IMR-90 (cell line): Measurements from ENCODE around the gene SLC9A3. TPM values are rescaled to one million over a fixed set of nuclear protein-coding genes. Genes with fewer than 3 reads are reported as not detected.

Experiments
- ATAC-seq: fragments of 200-7000 bp; cut with Tn5 transposase; 2 replicates; pipeline ENCODE4 v1.9.1; 2020; ENCODE audit warnings: low read depth, mild to moderate bottlenecking, moderate library complexity
- BruUV-seq: library from RNA; stranded (reverse); fragments of 400-500 nt; replicated peaks from 2 replicates; lab custom pipeline; 2021; lab: Mats Ljungman, UMichigan
- CTCF ChIA-PET: fragments of 300-600 bp; formaldehyde crosslinking; extraction: SDS; loops from one replicate; lab custom pipeline; 2021; ENCODE audit warnings: antibody characterized with exemption; lab: Yijun Ruan, JAX
- POLR2A ChIA-PET: fragments of 300-600 bp; sonication (Branson Sonifier 250); formaldehyde crosslinking; loops from one replicate; lab custom pipeline; 2022; ENCODE audit warnings: antibody characterized with exemption; ENCODE audit not compliant: unreplicated experiment; lab: Charles Lee
- DNase-seq: peaks from one replicate; pipeline ENCODE4 v3.0.0; 2013
- H2AFZ ChIP-seq: replicated peaks from 2 replicates; pipeline ENCODE3; 2013; ENCODE audit warnings: low read length, mild to moderate bottlenecking; ENCODE audit not compliant: poor library complexity
- H2AK5ac ChIP-seq: 2 replicates; pipeline ENCODE4 v1.6.1; 2013; ENCODE audit warnings: low read depth, low read length, inconsistent platforms
- H2AK9ac ChIP-seq: replicated peaks from 2 replicates; pipeline ENCODE3; 2013; ENCODE audit warnings: mild to moderate bottlenecking, low read depth, low read length, moderate library complexity; ENCODE audit not compliant: poor library complexity
- H2BK120ac ChIP-seq: 2 replicates; pipeline ENCODE4 v1.6.1; 2013; ENCODE audit warnings: low read depth, low read length, inconsistent platforms
- H2BK15ac ChIP-seq: 3 replicates; pipeline ENCODE4 v1.6.1; 2013; ENCODE audit warnings: low read depth, low read length, inconsistent platforms
- H2BK20ac ChIP-seq: 2 replicates; pipeline ENCODE4 v1.6.1; 2013; ENCODE audit warnings: low read depth, mild to moderate bottlenecking, inconsistent platforms, low read length, moderate library complexity
- H2BK5ac ChIP-seq: 2 replicates; pipeline ENCODE4 v1.6.1; 2013; ENCODE audit warnings: mild to moderate bottlenecking, low read depth, low read length, inconsistent platforms; ENCODE audit not compliant: poor library complexity, severe bottlenecking
- H3K14ac ChIP-seq: replicated peaks from 2 replicates; pipeline ENCODE4 v1.6.1; 2013; ENCODE audit warnings: low read depth, low read length, inconsistent platforms
- H3K18ac ChIP-seq: 2 replicates; pipeline ENCODE4 v1.6.1; 2013; ENCODE audit warnings: low read depth, low read length, control low read depth
- H3K23ac ChIP-seq: 2 replicates; pipeline ENCODE4 v1.6.1; 2013; ENCODE audit warnings: low read depth, low read length, inconsistent platforms
- H3K27ac ChIP-seq: 2 replicates; pipeline ENCODE4 v1.5.1; 2013; ENCODE audit warnings: mild to moderate bottlenecking, control low read depth, low read length; ENCODE audit not compliant: insufficient read depth
- H3K27me3 ChIP-seq: 2 replicates; pipeline ENCODE4 v1.6.1; 2013; ENCODE audit warnings: low read length; ENCODE audit not compliant: control insufficient read depth, insufficient read depth
- H3K36me3 ChIP-seq: 2 replicates; pipeline ENCODE4 v1.6.1; 2013; ENCODE audit warnings: low read length, mixed read lengths; ENCODE audit not compliant: control insufficient read depth, insufficient read depth
- H3K4ac ChIP-seq: 2 replicates; pipeline ENCODE4 v1.6.1; 2013; ENCODE audit warnings: low read depth, low read length, inconsistent platforms
- H3K4me1 ChIP-seq: 2 replicates; pipeline ENCODE4 v1.6.1; 2013; ENCODE audit warnings: low read length, mixed read lengths; ENCODE audit not compliant: control insufficient read depth, insufficient read depth
- H3K4me2 ChIP-seq: 2 replicates; pipeline ENCODE4 v1.6.1; 2013; ENCODE audit warnings: low read depth, mild to moderate bottlenecking, control low read depth, low read length, moderate library complexity
- H3K4me3 ChIP-seq: 2 replicates; pipeline ENCODE4 v1.5.1; 2013; ENCODE audit warnings: low read depth, mild to moderate bottlenecking, control low read depth, low read length, moderate library complexity; ENCODE audit not compliant: insufficient read depth
- H3K56ac ChIP-seq: 2 replicates; pipeline ENCODE4 v1.6.1; 2013; ENCODE audit warnings: low read length, inconsistent platforms; ENCODE audit not compliant: insufficient read depth; ENCODE audit errors: extremely low read depth
- H3K79me1 ChIP-seq, 2 experiments: 2 replicates each; pipeline ENCODE4 v1.6.1; 2013; ENCODE audit warnings: low read length in 2 of 2, inconsistent platforms in 1 of 2, low read depth in 1 of 2
- H3K9ac ChIP-seq: 2 replicates; pipeline ENCODE4 v1.6.1; 2013; ENCODE audit warnings: low read depth, low read length, control low read depth
- H3K9me1 ChIP-seq: 2 replicates; pipeline ENCODE4 v1.6.1; 2013; ENCODE audit warnings: low read length, inconsistent platforms; ENCODE audit not compliant: insufficient read depth
- H3K9me3 ChIP-seq: 2 replicates; pipeline ENCODE4 v1.6.1; 2013; ENCODE audit warnings: low read length; ENCODE audit not compliant: control insufficient read depth, insufficient read depth
- H4K20me1 ChIP-seq: 2 replicates; pipeline ENCODE4 v1.6.1; 2013; ENCODE audit warnings: low read length, inconsistent platforms; ENCODE audit not compliant: insufficient read depth
- H4K5ac ChIP-seq: 2 replicates; pipeline ENCODE4 v1.6.1; 2013; ENCODE audit warnings: mild to moderate bottlenecking, low read depth, low read length, control low read depth
- H4K8ac ChIP-seq, 2 experiments: 2 replicates each; pipeline ENCODE4 v1.6.1; 2013; ENCODE audit warnings: low read depth in 2 of 2, low read length in 2 of 2, control low read depth in 1 of 2, inconsistent platforms in 1 of 2
- H4K91ac ChIP-seq: 2 replicates; pipeline ENCODE4 v1.6.1; 2013; ENCODE audit warnings: low read depth, low read length, inconsistent platforms; ENCODE audit not compliant: insufficient read depth
- BHLHE40 ChIP-seq: fragments of 150-350 bp; IDR thresholded peaks from 2 replicates; pipeline ENCODE4 v1.6.1; 2016; ENCODE audit warnings: mild to moderate bottlenecking, low read depth, low read length
- CEBPB ChIP-seq: IDR thresholded peaks from 2 replicates; pipeline ENCODE4 v1.6.1; 2012; ENCODE audit warnings: low read depth, low read length, improper control_type of control experiment
- CHD1 ChIP-seq: IDR thresholded peaks from 2 replicates; pipeline ENCODE4 v1.6.1; 2012; ENCODE audit warnings: low read depth, low read length, improper control_type of control experiment
- FOS ChIP-seq: fragments of 150-350 bp; IDR thresholded peaks from 2 replicates; pipeline ENCODE4 v1.6.1; 2016; ENCODE audit warnings: low read depth, low read length
- MAFK ChIP-seq: IDR thresholded peaks from 2 replicates; pipeline ENCODE4 v1.6.1; 2012; ENCODE audit warnings: low read depth, low read length, improper control_type of control experiment
- MAZ ChIP-seq: IDR thresholded peaks from 2 replicates; pipeline ENCODE4 v1.6.1; 2012; ENCODE audit warnings: low read depth, mild to moderate bottlenecking, low read length, improper control_type of control experiment, moderate library complexity, borderline replicate concordance
- MXI1 ChIP-seq: IDR thresholded peaks from 2 replicates; pipeline ENCODE4 v1.6.1; 2012; ENCODE audit warnings: low read depth, mild to moderate bottlenecking, low read length, moderate library complexity, borderline replicate concordance
- NFE2L2 ChIP-seq: fragments of 150-350 bp; IDR thresholded peaks from 2 replicates; pipeline ENCODE4 v1.6.1; 2016; ENCODE audit warnings: low read depth, mild to moderate bottlenecking, low read length
- POLR2A ChIP-seq: IDR thresholded peaks from 2 replicates; pipeline ENCODE4 v1.6.1; 2012; ENCODE audit warnings: mild to moderate bottlenecking, low read depth, low read length
- RAD21 ChIP-seq: IDR thresholded peaks from 2 replicates; pipeline ENCODE4 v1.6.1; 2012; ENCODE audit warnings: low read length, improper control_type of control experiment
- RCOR1 ChIP-seq: IDR thresholded peaks from 2 replicates; pipeline ENCODE4 v1.6.1; 2012; ENCODE audit warnings: mild to moderate bottlenecking, low read length, improper control_type of control experiment; ENCODE audit not compliant: insufficient replicate concordance
- RFX5 ChIP-seq: IDR thresholded peaks from 2 replicates; pipeline ENCODE4 v1.8.0; 2012; ENCODE audit warnings: low read depth, mild to moderate bottlenecking, low read length, moderate library complexity
- SMC3 ChIP-seq: fragments of 150-350 bp; IDR thresholded peaks from 2 replicates; pipeline ENCODE4 v1.6.1; 2016; ENCODE audit warnings: low read depth, mild to moderate bottlenecking, antibody characterized with exemption, low read length, moderate library complexity
- WGBS, 2 experiments: methylation state at CpG; one replicate each; pipeline versions ENCODE4 v1.1.5 to v1.1.7; 2013; ENCODE audit warnings: missing lambda C conversion rate in 2 of 2; ENCODE audit not compliant: insufficient read length in 1 of 2; ENCODE audit errors: extremely low coverage in 2 of 2; 5-methylcytosine and 5-hydroxymethylcytosine counted together
- dilution Hi-C: fragments of 300-500 bp; cut with HindIII; formaldehyde crosslinking; loops from one replicate; pipeline ENCODE4 v1.14.3; 2018; ENCODE audit warnings: low sequenced_read_pairs; ENCODE audit not compliant: unreplicated experiment
- in situ Hi-C: fragments of 300-500 bp; cut with MboI; formaldehyde crosslinking; loops from 3 replicates; pipeline ENCODE4 v1.14.3; 2019; ENCODE audit warnings: low sequenced_read_pairs, inconsistent platforms, mixed read lengths
- intact Hi-C: fragments of 100-400 bp; cut with micrococcal nuclease; formaldehyde crosslinking; loops from 2 replicates; pipeline ENCODE4 v1.10.0; 2022
- polyA plus RNA-seq, 3 experiments: library from polyadenylated mRNA; depleted of rRNA; stranded (reverse); fragments of >200 nt; gene quantifications; 2 replicates each; pipeline ENCODE4 v1.2.3, GENCODE V29; 2012; ENCODE audit warnings: low replicate concordance in 1 of 3
- total RNA-seq: library from RNA; depleted of rRNA; stranded (reverse); fragments of >200 nt; gene quantifications from 2 replicates; pipeline ENCODE4 v1.2.3, GENCODE V29; 2012
- TF ChIP-seq, protein P1 (sequence below): fragments of 150-350 bp; IDR thresholded peaks from 2 replicates; pipeline ENCODE4 v1.6.1; 2016; ENCODE audit warnings: low read depth, mild to moderate bottlenecking, low read length, moderate library complexity, borderline replicate concordance
- TF ChIP-seq, protein P2 (sequence below): conservative IDR thresholded peaks from 2 replicates; pipeline ENCODE4 v1.5.1; 2012; ENCODE audit warnings: mild to moderate bottlenecking, low read depth, low read length, improper control_type of control experiment
- TF ChIP-seq, protein P3 (sequence below): fragments of 150-350 bp; IDR thresholded peaks from 2 replicates; pipeline ENCODE4 v1.6.1; 2017; ENCODE audit warnings: mild to moderate bottlenecking, antibody characterized with exemption, low read length, low read depth

SLC9A3 gene
- total and polyA plus RNA-seq, 2 of the 4 experiments (the other 2 are of a cell fraction) = 0.72 to 1.5 TPM

DNA sequence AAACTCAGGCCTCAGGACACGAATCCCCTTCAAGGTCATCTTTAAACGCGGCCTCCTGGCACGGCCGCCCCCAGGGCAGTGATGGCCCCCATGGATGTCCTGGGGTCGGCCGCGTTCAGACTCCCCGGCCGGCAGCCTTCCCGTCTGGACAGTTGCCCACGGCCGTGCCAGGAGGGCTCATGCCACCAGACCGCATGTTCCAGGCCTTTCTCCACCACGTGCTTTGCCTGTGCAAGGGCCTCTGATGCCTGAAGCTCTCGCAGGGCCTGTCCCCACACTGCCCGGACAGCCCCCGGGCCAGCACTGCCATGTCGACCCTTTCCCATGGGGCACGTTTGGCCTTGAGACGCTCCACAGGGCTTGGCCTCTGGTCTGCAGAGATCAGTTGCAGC, 34.6 kb downstream of the SLC9A3 start:
- no TSS peak for BruUV-seq
- Histone ChIP-seq H3K9me3 (no peaks in the 10 kb centered on the region), H3K36me3 (no peaks in the 10 kb centered on the region), H4K20me1 (no peaks in the 10 kb centered on the region), H3K9ac (no peak overlapping the region), H3K23ac (no peak overlapping the region), H3K79me1 (no peaks in the 10 kb centered on the region), H3K9me1 (no peaks in the 10 kb centered on the region), H3K56ac (no peak overlapping the region), H3K4me2 (no peak overlapping the region), H4K8ac (no peak overlapping the region), H2AFZ (peak overlapping the region; percentile 43), H2BK120ac (no peak overlapping the region), H4K91ac (no peak overlapping the region), H3K27me3 (peaks cover 28% of the 10 kb centered on the region; the same call in 1 of the 2 replicates), H2BK5ac (no peak overlapping the region), H3K4me1 (no peaks in the 10 kb centered on the region), H2BK15ac (no peak overlapping the region), H3K4me3 (no peak overlapping the region), H2BK20ac (no peak overlapping the region), H3K4ac (no peak overlapping the region), H3K18ac (no peak overlapping the region), H4K5ac (no peak overlapping the region), H2AK9ac (no peak overlapping the region), H2AK5ac (no peak overlapping the region), H3K27ac (no peak overlapping the region), H3K14ac (no peak overlapping the region)
- TF ChIP-seq FOS = no peak
- TF ChIP-seq NFE2L2 = no peak
- TF ChIP-seq RFX5 = no peak
- TF ChIP-seq MAFK = no peak
- TF ChIP-seq, protein P1, sequence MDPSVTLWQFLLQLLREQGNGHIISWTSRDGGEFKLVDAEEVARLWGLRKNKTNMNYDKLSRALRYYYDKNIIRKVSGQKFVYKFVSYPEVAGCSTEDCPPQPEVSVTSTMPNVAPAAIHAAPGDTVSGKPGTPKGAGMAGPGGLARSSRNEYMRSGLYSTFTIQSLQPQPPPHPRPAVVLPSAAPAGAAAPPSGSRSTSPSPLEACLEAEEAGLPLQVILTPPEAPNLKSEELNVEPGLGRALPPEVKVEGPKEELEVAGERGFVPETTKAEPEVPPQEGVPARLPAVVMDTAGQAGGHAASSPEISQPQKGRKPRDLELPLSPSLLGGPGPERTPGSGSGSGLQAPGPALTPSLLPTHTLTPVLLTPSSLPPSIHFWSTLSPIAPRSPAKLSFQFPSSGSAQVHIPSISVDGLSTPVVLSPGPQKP = no peak
- TF ChIP-seq, protein P2, sequence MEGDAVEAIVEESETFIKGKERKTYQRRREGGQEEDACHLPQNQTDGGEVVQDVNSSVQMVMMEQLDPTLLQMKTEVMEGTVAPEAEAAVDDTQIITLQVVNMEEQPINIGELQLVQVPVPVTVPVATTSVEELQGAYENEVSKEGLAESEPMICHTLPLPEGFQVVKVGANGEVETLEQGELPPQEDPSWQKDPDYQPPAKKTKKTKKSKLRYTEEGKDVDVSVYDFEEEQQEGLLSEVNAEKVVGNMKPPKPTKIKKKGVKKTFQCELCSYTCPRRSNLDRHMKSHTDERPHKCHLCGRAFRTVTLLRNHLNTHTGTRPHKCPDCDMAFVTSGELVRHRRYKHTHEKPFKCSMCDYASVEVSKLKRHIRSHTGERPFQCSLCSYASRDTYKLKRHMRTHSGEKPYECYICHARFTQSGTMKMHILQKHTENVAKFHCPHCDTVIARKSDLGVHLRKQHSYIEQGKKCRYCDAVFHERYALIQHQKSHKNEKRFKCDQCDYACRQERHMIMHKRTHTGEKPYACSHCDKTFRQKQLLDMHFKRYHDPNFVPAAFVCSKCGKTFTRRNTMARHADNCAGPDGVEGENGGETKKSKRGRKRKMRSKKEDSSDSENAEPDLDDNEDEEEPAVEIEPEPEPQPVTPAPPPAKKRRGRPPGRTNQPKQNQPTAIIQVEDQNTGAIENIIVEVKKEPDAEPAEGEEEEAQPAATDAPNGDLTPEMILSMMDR = no peak
- no peak for TF ChIP-seq SMC3
- TF ChIP-seq RAD21 = no peak
- TF ChIP-seq BHLHE40 = no peak
- TF ChIP-seq, protein P3, sequence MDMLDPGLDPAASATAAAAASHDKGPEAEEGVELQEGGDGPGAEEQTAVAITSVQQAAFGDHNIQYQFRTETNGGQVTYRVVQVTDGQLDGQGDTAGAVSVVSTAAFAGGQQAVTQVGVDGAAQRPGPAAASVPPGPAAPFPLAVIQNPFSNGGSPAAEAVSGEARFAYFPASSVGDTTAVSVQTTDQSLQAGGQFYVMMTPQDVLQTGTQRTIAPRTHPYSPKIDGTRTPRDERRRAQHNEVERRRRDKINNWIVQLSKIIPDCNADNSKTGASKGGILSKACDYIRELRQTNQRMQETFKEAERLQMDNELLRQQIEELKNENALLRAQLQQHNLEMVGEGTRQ = no peak
- TF ChIP-seq CEBPB = no peak
- no peak for TF ChIP-seq MXI1
- no peak for TF ChIP-seq CHD1
- TF ChIP-seq RCOR1 = no peak
- no peak for TF ChIP-seq MAZ
- TF ChIP-seq POLR2A = no peak
- in situ Hi-C loops = no loop called here
- dilution Hi-C loops = no loop called here
- no peak for ATAC-seq
- ChIA-PET POLR2A (no interaction called here), CTCF (no interaction called here)
- intact Hi-C loops = no loop called here
- no peak for DNase-seq
- 51% methylated on average over 5 of the region's 21 CpGs; no CpG with 5 or more reads in 1 of the 2 experiments for WGBS, 2 experiments
